Raji (cell line): Measurements from ENCODE around the gene TIMM23.

Source experiments
- POLR2A ChIP-seq: IDR thresholded peaks from 2 replicates; pipeline ENCODE4 v1.6.1; 2011; ENCODE audit warnings: low read depth, low read length, control low read depth; ENCODE audit not compliant: insufficient read depth

The TIMM23 gene

GRCh38 chr10:45972106-45972812 is at the start of gene TIMM23:
TSS of gene TIMM23 (plus strand) at chr10:45972489. CDS start at chr10:45972625, 136 bp downstream.
- TF ChIP-seq POLR2A: peak; percentile 74

DNA sequence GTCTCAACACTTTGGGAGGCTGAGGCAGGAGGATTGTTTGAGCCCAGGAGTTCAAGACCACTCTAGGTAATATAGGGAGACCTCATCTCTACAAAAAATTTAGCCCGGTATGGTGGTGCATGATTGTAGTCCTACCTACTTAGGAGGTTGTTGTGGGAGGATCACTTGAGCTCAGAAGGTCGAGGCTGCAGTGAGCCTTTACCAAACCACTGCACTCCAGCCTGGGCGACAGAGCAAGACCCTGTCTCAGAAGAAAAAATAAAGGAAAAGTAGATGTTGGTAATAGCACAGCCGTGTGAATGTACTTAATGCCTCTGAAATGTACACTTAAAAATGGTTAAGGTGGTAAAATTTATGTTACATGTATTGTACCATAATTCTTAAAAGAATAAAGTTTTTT is 25.3 kb downstream of the TIMM23 start:
- TF ChIP-seq POLR2A: no peak

DNA sequence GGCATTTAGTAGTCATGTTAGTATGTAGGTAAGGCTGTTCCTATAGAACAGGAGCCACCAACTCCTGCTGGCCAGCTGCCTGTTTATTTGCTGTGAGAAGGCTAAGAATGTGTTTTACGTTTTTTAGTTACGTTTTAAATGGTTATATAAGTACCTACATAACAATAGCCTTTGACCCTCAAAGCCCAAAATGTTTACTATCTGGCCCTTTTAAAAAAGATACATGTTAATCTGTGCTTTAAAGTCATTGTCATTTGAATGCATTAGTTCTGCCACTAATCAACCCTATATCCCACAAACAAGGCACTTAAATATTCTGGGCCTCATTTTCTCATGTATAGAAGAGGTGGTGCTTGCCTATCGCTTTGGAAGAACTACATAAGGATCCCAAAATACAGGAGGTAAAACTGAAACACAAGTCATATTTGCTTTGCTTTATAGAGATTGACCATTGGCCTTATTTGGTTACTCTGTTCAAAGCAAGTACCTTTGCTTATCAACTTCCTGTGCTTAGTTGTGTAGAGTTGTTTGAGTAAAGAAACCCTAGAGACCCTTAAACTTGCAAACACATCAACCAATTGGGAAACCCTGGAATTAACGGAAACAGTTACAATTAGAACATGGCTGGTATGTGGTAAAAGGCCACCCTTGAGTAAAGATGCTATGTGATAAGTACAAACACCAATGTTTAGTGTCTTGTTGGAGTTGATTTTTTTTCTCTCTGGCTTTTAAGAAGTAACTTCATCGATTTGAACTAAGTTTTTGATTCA is 25.9 kb downstream of the TIMM23 start:
- no peak for TF ChIP-seq POLR2A

DNA sequence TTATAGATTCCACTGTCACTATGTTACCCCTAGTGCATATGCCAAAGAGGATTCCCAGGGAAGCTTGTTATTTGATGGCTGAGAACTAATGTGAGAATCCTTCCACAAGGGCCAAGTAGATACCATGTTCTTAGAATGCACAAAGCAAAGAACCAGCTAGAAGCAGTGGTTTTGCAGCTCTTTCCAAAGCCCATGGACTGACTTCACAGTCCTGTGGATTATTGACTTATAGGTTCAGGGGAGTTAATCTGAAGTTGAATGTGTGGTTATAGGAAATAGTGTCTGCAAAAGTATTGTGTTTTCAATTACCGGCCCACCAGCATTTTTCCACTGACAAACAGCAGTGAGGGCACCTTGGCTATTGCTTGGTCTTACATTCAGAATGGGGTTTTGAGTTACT is 28.2 kb downstream of the TIMM23 start:
- TF ChIP-seq POLR2A: no peak

- TF ChIP-seq POLR2A: no peak
These were observed 29.0 kb downstream of the TIMM23 start for GRCh38 chr10:46001187-46001756.

DNA sequence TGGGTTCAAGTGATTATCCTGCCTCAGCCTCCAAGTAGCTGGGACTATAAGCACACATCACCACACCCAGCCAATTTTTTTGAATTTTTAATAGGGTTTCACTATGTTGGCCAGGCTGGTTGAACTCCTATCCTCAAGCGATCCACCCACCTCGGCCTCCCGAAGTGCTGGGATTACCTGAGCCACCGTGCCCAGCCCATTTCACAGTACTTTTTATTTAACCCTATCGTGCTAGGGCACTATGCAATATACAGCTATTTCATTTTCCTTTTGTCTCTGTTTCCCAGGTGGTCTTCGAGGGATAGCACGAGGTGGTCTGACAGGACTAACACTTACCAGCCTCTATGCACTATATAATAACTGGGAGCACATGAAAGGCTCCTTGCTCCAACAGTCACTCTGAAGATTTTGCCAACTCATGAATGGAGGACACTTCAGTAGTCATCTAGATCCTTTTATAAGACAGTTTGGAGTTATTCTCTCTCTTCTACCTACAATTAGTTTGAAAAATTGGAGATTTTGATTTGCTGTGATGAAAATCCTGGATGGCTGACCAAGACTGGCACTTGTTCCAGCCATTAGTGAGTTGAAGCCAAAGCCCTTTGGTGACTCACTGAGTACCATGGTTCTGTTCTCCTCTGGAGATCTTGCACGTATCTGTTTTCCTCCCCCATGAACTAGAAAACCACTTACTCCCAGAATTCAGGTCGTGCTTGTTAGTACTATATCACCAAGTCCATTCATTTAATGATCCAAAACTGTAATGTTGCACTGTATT is 30.8 kb downstream of the TIMM23 start:
- TF ChIP-seq POLR2A: no peak

DNA sequence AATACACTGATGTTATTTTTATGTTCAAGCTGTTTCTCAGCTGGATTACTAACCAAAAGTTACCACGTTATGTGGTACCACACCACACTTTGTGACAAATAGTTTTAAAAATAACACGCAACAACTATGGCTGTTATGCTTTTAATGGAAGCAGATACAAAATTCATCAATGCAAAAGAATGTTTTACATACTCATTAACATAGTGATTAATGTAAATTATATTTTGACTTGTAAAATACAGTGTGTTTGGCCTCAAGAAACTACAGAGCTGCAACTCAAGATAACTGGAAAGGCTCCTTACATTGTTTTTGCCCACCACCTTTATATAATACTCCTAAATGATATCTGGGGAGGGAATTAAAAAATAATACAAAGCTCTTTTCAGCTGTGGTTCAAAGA is 32.7 kb downstream of the TIMM23 start:
- no peak for TF ChIP-seq POLR2A

GRCh38 chr10:46005383-46005782 is 33.1 kb downstream of the TIMM23 start:
- TF ChIP-seq POLR2A: no peak

DNA sequence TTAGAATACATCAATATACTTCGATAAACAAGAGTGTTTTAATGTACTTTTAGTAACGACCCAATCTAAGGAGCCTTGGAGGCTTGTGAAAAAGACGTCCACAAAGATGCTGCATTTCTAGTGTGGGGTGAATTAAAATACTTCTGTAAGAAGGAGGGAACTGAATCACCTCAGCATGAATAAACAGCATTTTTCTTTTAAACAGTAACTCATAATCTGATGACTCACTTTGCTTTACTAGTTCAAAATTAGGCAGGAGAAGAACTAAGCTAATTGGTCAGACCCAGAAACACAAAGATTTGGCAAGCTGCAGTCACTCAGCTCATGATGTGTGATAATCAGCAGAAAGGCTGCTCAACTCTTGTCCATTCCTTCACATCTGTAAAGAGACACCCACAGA is 33.9 kb downstream of the TIMM23 start:
- TF ChIP-seq POLR2A: no peak

DNA sequence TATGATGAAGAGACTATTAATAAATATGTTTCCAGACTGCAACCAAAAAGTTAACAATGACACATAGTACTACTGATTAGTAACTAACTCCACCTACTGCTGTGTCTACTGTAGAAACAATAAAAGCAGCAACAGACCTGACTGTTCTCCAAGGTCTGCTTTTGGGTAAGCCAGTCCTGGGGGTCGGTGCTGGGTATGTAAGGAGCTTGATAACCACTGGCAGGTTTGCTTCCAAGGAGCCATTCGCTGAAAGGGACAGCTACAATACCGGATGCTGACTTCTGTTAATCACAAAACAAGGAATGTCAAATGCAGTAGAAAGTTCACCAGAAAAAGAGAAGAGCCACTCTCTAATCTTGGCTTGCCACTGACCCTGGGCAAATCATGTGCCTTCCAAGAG is 40.5 kb downstream of the TIMM23 start:
- TF ChIP-seq POLR2A: no peak

DNA sequence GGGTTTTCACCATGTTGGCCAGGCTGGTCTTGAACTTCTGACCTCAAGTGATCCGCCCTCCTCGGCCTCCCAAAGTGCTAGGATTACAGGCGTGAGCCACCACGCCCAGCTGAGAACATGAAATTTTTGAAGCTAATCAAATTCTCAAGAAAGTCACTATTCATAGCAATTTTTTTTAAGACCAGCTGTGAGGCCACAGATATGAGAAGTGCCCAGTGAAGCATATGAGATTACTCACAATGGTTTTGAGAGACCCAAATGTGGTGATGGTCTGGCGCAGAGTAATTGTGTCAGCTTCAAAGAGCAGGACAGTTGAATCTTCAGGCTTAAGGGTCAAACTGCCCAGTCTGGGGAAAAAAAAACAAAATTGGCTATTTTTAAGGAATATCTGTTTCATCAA is 41.9 kb downstream of the TIMM23 start:
- no peak for TF ChIP-seq POLR2A

- no peak for TF ChIP-seq POLR2A
These were observed 42.6 kb downstream of the TIMM23 start for GRCh38 chr10:46014683-46015405.

DNA sequence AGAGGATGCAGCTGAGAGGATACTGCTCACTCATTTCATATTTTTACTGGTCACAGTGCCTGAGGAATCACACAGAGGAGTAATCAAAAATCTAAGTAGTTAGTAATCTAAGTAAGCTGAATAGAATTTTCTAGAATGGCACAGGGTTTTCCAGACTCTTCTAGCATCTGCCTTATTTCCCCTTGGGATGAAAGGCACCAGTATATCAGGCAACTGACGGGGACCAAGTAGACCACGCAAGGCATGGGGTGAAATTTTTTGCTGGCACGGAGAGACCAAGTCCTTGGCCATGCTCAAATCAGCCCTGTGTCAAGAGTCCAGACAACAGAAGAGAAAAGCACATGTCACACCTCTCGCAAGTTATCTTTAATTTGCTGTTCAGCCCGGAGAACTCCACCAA is 43.9 kb downstream of the TIMM23 start:
- TF ChIP-seq POLR2A: no peak

- TF ChIP-seq POLR2A: no peak
These were observed 44.5 kb downstream of the TIMM23 start for GRCh38 chr10:46016811-46017210.

GRCh38 chr10:46017733-46018132 is 45.4 kb downstream of the TIMM23 start:
- no peak for TF ChIP-seq POLR2A
